HCEC 1CT (cell line): ENCODE measurements around the gene TMEM273.

ENCODE experiments used
- DNase-seq: peaks from one replicate; pipeline ENCODE4 v3.0.0-alpha.2; 2017

Gene TMEM273

GRCh38 chr10:49161411-49161997 lies 26.7 kb downstream of the TMEM273 start:
- peak; percentile 57 for DNase-seq

GRCh38 chr10:49160814-49161213 lies 27.4 kb downstream of the TMEM273 start:
- DNase-seq, result no peak

- DNase-seq, result no peak
These were observed 28.1 kb downstream of the TMEM273 start for GRCh38 chr10:49160110-49160509.

- no peak for DNase-seq
These were observed 29.3 kb downstream of the TMEM273 start for GRCh38 chr10:49158915-49159314.

GRCh38 chr10:49158404-49158803 lies 29.8 kb downstream of the TMEM273 start:
- no peak for DNase-seq

GRCh38 chr10:49157229-49157628 lies 31.0 kb downstream of the TMEM273 start:
- no peak for DNase-seq

- DNase-seq, result no peak
These were observed 33.5 kb downstream of the TMEM273 start for GRCh38 chr10:49154641-49155040.

- DNase-seq, result peak; percentile 62
These were observed 34.2 kb downstream of the TMEM273 start for GRCh38 chr10:49153971-49154370.

GRCh38 chr10:49153115-49153514 lies 35.1 kb downstream of the TMEM273 start:
- no peak for DNase-seq

GRCh38 chr10:49152663-49153062 lies 35.5 kb downstream of the TMEM273 start:
- no peak for DNase-seq

- no peak for DNase-seq
These were observed 36.2 kb downstream of the TMEM273 start for GRCh38 chr10:49152037-49152436.

- DNase-seq, result no peak
These were observed 36.7 kb downstream of the TMEM273 start for GRCh38 chr10:49151481-49151880.

- no peak for DNase-seq
These were observed 37.2 kb downstream of the TMEM273 start for GRCh38 chr10:49151025-49151445.

- no peak for DNase-seq
These were observed 37.8 kb downstream of the TMEM273 start for GRCh38 chr10:49150426-49150825.

- no peak for DNase-seq
These were observed 38.3 kb downstream of the TMEM273 start for GRCh38 chr10:49149881-49150280.

GRCh38 chr10:49144058-49144720 lies 44.0 kb downstream of the TMEM273 start:
- no peak for DNase-seq

- DNase-seq, result no peak
These were observed 44.9 kb downstream of the TMEM273 start for GRCh38 chr10:49143249-49143648.

- DNase-seq, result no peak
These were observed 46.5 kb downstream of the TMEM273 start for GRCh38 chr10:49141541-49142332.

- peak; percentile 20 for DNase-seq
These were observed 47.6 kb downstream of the TMEM273 start for GRCh38 chr10:49140304-49141177.

GRCh38 chr10:49139846-49140195 lies 48.4 kb downstream of the TMEM273 start:
- DNase-seq, result peak; percentile 94

GRCh38 chr10:49139028-49139845 lies 49.0 kb downstream of the TMEM273 start:
- DNase-seq, result peak; percentile 63

- DNase-seq, result peak; percentile 11
These were observed 49.8 kb downstream of the TMEM273 start for GRCh38 chr10:49138361-49138891.
